CD4-positive, alpha-beta T cell treated with Interleukin-1 beta for 1 hour (primary cell): ENCODE data around the gene RAB41.
"Not testable (repeated sequence)": the region's sequence is repeated elsewhere in the genome, so short reads cannot be mapped to it uniquely, and the experiment has no call there.

Experiments used
- DNase-seq, 2 donors: peaks; one replicate each; pipeline ENCODE4 v3.0.0-alpha.2; 2020 to 2022

The RAB41 gene

DNA sequence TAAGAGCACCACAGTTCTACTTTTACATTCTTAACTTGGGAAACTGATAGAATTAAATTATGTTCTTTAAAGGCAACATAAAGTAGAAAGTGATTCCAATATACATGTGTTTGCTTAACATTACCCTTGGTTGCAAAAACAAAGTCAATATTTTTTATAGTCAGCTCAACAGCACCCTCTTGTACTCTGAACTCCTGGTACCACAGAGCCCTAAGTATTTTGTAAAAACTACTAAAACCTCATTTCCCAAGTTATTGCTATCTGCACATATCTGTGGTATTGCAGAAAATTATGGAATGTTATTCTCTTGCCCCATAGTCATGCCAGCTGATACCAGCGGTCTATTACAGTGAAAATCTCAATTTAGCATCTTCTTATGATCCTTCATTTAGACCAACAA, 10.8 kb downstream of the RAB41 start:
- DNase-seq: no peak

DNA sequence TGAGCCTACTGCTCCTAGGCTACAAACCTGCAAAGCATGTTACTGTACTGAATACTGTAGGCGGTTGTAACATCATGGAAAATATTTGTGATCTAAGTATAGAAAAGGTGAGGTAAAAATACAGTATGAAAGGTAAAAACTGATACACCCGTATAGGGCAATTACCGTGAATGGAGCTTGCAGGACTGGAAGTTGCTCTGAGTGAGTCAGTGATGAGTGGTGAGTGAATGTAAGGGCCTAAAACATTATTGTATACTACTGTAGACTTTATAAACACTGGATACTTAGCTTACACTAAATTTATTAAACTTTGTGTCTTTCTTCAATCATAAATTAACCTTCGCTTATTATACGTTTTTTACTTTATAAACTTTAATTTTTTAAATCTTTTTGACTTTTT, 11.6 kb downstream of the RAB41 start:
- no peak for DNase-seq

DNA sequence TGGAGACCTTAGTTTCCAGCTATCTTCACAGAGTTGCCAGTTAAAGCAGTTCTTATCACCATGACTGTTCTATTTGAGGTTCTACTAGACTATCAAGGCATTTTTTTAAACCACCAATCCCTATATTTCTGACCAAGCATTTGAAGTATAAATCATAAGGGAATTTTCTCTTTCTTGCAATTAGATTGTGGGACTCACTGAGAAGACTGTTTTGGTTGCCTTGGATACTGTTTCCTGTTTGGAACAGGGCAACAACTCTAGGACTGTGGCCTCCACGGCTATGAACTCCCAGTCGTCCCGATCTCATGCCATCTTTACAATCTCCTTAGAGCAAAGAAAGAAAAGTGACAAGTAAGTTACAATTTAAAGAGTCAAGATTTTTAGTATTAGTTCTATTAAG, 19.7 kb downstream of the RAB41 start:
- DNase-seq: no peak

DNA sequence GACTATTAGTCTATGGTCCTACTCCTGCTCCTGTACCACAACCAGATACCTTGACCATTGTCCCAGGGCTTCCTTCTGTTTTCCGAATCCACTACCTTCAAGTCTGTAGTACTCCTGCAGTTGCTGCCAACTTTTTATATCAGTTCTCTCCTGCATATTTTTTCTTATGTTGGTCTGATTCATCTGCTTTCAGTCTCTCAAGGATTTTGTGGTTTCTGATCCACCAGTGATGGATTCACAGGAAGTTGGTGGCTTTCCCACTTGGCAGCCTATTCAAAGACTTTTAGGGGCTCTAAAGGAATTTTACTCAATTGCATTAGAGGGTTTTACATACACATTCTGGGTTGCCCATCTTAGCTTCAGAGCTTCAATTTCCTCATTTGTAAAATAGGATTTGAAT, 31.5 kb downstream of the RAB41 start:
- DNase-seq: no peak

DNA sequence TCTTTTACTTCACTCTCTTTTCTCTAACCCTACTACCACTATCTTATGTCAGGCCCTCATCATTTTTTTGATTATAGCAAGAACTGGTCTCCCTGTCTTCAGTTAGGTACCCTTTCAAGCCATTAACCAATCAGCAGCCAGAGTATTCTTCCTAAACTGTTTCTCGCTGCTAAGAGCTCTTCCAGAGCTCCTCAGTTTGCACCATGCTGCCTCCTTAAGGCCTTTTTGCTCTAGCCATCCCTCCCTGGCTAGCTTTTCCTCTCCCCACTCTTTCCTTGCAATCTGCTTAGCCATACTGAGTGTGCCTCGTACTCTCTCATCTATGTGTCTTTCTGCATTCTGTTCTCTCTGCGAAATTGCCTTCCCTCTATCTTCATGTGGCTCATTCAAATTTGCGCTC, 40.8 kb downstream of the RAB41 start:
- DNase-seq: no peak

DNA sequence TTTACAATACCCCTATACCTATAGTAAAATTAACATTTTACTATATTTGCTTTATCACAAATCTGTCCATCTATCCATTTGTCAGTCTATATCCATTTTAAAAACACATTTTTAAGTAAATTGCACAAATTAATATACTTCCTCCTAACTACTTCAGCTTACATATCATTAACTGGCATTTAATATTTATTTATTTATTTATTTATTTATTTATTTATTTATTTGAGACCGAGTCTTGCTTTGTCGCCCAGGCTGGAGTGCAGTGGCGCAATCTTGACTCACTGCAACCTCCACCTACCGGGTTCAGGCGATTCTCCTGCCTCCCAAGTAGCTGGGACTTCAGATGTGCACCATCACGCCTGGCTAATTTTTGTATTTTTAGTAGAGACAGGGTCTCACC, 41.7 kb downstream of the RAB41 start:
- DNase-seq: not testable (repeated sequence)

DNA sequence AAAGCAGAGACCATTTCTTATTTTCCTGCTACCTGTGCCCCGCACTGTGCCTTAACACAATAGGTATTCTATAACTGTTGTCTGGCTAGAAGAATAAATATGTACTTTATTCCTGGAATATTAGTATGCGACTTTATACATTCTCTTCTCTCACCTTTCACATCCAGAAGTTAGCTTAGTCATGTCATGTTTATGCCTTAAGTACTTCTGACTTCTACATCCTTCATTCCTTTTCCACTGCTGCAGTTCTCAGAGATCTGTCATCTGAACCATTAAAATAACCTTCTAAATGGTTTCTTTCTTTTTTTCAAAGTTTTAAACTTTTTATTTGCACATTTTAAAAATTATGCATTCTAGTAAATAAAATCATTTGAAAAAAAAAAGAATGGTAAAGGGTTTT, 42.4 kb downstream of the RAB41 start:
- no peak for DNase-seq

DNA sequence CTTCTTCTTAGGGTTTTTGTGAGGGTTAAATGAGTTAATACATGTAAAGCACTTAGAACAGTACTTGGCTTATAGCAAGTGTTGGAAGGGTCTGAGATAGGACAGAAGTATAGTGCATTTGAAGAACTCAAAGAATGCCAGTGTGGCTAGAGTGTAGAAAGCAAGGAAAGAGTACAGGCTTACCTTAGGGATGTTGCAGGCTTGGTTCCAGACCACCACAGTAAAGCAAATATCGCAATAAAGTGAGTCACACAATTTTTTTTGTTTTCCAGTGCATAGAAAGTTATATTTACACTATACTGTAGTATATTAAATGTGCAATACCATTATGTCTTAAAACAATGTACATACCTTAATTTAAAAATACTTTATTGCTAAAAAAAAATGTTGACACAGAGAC, 49.2 kb downstream of the RAB41 start:
- DNase-seq: no peak

DNA sequence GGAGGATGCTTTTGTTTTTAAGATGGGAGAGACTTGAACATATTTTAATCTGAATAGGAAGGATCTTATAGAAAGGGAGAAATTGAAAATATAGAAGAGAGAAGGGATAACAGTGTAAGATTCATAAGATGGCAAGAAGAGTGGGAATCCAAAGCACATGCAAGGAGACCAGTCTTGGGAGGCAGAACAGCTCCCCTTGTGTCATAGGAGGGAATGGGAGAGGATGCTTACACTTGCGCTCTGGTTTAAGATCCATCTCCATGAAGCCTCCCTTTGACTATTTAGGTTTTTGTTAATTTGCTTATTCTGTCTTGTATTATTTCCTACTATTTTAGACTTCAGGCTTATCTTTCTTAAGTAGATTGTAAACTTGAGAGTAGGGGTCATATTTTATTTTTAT, 50.6 kb downstream of the RAB41 start:
- DNase-seq: no peak
